ENCODE data around the gene SCGB1A1.

The SCGB1A1 gene

DNA sequence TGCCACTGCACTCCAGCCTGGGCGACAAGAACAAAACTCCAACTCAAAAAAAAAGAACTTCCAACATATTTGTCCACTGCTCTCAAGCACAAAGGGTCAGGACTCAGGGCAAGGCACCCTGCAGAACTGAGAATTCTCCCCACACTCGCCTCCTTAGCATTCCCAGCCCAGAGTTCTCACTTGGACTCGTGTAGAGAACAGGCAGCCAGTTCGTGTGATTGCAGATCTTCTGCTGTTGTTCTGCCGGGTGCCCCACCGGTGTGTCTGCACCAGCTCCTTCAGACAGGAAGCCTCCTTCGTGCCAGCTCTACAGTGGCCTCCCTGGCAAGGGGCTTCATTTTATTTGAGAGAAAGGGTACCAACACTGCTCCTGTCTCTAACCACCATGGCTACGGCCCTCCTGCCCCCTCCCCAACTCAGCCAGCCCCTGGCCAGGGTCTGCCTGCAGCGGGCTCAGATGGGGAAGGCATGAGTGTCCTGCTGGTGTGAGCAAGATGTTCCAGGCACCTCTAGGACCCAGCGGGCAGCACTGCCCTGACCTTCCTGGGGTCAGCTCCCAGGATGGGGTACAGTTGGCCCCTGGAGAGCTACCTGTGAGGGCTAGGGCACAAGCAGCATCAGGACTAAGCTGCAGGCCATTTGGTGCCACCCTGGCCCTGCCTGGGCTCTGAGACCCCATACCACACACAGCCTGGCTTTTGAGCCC lies 19.5 kb upstream of the SCGB1A1 start:
- TF ChIP-seq, protein P1, sequence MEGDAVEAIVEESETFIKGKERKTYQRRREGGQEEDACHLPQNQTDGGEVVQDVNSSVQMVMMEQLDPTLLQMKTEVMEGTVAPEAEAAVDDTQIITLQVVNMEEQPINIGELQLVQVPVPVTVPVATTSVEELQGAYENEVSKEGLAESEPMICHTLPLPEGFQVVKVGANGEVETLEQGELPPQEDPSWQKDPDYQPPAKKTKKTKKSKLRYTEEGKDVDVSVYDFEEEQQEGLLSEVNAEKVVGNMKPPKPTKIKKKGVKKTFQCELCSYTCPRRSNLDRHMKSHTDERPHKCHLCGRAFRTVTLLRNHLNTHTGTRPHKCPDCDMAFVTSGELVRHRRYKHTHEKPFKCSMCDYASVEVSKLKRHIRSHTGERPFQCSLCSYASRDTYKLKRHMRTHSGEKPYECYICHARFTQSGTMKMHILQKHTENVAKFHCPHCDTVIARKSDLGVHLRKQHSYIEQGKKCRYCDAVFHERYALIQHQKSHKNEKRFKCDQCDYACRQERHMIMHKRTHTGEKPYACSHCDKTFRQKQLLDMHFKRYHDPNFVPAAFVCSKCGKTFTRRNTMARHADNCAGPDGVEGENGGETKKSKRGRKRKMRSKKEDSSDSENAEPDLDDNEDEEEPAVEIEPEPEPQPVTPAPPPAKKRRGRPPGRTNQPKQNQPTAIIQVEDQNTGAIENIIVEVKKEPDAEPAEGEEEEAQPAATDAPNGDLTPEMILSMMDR (IDR thresholded peaks at IDR 0.05; ENCODE audit: borderline replicate concordance, insufficient read depth, low read depth, low read length): no peak
- no peak overlapping the region for H3K4me3 ChIP-seq (ENCODE audit: low read depth, low read length)

- TF ChIP-seq, protein P1 (IDR thresholded peaks at IDR 0.05; ENCODE audit: borderline replicate concordance, insufficient read depth, low read depth, low read length): no peak
- no peak overlapping the region for H3K4me3 ChIP-seq (ENCODE audit: low read depth, low read length)
These were observed 19.0 kb upstream of the SCGB1A1 start for GRCh38 chr11:62399878-62400266.

DNA sequence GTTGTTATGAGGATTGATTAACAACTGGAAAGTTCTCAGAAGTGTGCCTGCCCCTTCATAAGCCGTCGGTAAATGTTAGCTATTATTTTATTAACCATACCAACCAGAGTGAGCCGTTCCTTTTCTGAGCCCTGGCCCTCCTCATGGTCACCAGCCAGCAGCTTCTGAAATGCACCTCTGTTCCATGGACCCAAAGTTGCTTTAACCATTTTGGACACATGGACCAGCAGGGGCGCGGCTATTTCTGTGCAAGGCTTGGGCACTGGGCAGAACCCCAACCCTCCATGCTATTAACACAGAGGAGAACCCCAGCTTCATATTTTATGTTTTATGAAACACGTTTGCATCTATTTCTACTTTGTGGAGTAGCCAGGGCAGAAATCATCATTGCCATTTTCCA lies 18.6 kb upstream of the SCGB1A1 start:
- H3K4me3 ChIP-seq (ENCODE audit: low read depth, low read length): no peak overlapping the region
- TF ChIP-seq, protein P1 (IDR thresholded peaks at IDR 0.05; ENCODE audit: borderline replicate concordance, insufficient read depth, low read depth, low read length): no peak

DNA sequence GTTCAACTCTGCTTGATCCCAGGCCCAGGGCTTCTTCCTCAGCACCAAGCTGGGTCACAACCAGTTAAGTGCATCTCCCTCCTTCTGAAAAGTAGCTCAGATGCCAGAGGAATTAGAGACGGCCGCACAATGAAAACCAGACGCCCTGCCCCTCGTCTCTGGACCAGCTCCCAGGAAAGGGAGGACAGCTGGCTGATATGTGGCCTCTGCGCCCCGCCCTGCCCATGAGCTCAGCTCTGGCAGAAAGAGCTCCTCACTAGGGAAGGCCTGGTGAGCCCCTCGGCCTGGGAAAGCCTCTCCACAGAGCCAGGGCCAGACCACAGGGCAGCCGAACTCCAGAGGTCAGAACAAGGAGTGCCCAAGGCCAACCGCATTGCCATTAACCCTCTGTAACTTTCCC lies 18.1 kb upstream of the SCGB1A1 start:
- TF ChIP-seq, protein P1 (IDR thresholded peaks at IDR 0.05; ENCODE audit: borderline replicate concordance, insufficient read depth, low read depth, low read length): no peak
- no peak overlapping the region for H3K4me3 ChIP-seq (ENCODE audit: low read depth, low read length)

- no peak overlapping the region for H3K4me3 ChIP-seq (ENCODE audit: low read depth, low read length)
- TF ChIP-seq, protein P1 (IDR thresholded peaks at IDR 0.05; ENCODE audit: borderline replicate concordance, insufficient read depth, low read depth, low read length): no peak
These were observed 17.5 kb upstream of the SCGB1A1 start for GRCh38 chr11:62401356-62401755.

GRCh38 chr11:62401811-62402210 lies 17.0 kb upstream of the SCGB1A1 start:
- TF ChIP-seq, protein P1 (IDR thresholded peaks at IDR 0.05; ENCODE audit: borderline replicate concordance, insufficient read depth, low read depth, low read length): no peak
- H3K4me3 ChIP-seq (ENCODE audit: low read depth, low read length): no peak overlapping the region

GRCh38 chr11:62402226-62402959 lies 16.4 kb upstream of the SCGB1A1 start:
- TF ChIP-seq, protein P1 (IDR thresholded peaks at IDR 0.05; ENCODE audit: borderline replicate concordance, insufficient read depth, low read depth, low read length): no peak
- H3K4me3 ChIP-seq (ENCODE audit: low read depth, low read length): no peak overlapping the region

Data from GM12875 (cell line).